GM18502 (cell line): ENCODE results near the gene HOXA7.

Source experiments
- ATAC-seq: cut with Tn5 transposase; IDR thresholded peaks from one replicate; pipeline ENCODE4 v1.9.1; 2021; ENCODE audit warnings: mild to moderate bottlenecking; ENCODE audit not compliant: unreplicated experiment, poor library complexity

Gene HOXA7

GRCh38 chr7:27156508-27156898 lies at the start of gene HOXA7:
Gene HOXA7, minus strand, starts transcription at chr7:27156675. Its CDS starts 130 bp downstream, at chr7:27156545.
- no peak for ATAC-seq

GRCh38 chr7:27205325-27206280 lies 49.1 kb upstream of the HOXA7 start:
- ATAC-seq: no peak

GRCh38 chr7:27204851-27205322 lies 48.4 kb upstream of the HOXA7 start:
- ATAC-seq: no peak

- ATAC-seq: no peak
These were observed 47.6 kb upstream of the HOXA7 start for GRCh38 chr7:27203964-27204594.

GRCh38 chr7:27203365-27203953 lies 47.0 kb upstream of the HOXA7 start:
- ATAC-seq: no peak

- ATAC-seq: no peak
These were observed 46.3 kb upstream of the HOXA7 start for GRCh38 chr7:27202862-27203134.

- ATAC-seq: no peak
These were observed 45.8 kb upstream of the HOXA7 start for GRCh38 chr7:27202018-27202861.

GRCh38 chr7:27201580-27202017 lies 45.1 kb upstream of the HOXA7 start:
- ATAC-seq: no peak

GRCh38 chr7:27200761-27201579 lies 44.5 kb upstream of the HOXA7 start:
- ATAC-seq: no peak

- no peak for ATAC-seq
These were observed 43.6 kb upstream of the HOXA7 start, which contains the start of gene HOXA13 for GRCh38 chr7:27199849-27200760. Gene HOXA13, minus strand, starts transcription at chr7:27200091. Its CDS starts 14 bp downstream, at chr7:27200077.

- no peak for ATAC-seq
These were observed 42.7 kb upstream of the HOXA7 start for GRCh38 chr7:27198871-27199801.

GRCh38 chr7:27198138-27198841 lies 41.8 kb upstream of the HOXA7 start:
- ATAC-seq: no peak

- ATAC-seq: no peak
These were observed 40.9 kb upstream of the HOXA7 start for GRCh38 chr7:27197137-27198042.

- ATAC-seq: no peak
These were observed 39.9 kb upstream of the HOXA7 start for GRCh38 chr7:27196287-27196767.

GRCh38 chr7:27194686-27195379 lies 38.4 kb upstream of the HOXA7 start:
- no peak for ATAC-seq
